K562 (cell line): ENCODE data around the gene IREB2. TPM values are rescaled to one million over a fixed set of nuclear protein-coding genes. Genes with fewer than 3 reads are reported as not detected.

Source experiments
- ATF7 ChIP-seq: fragments of 450-650 bp; IDR thresholded peaks from 2 replicates; pipeline ENCODE4 v1.7.1; 2014; ENCODE audit warnings: mild to moderate bottlenecking, moderate library complexity
- CHD2 ChIP-seq: IDR thresholded peaks from 2 replicates; pipeline ENCODE4 v1.6.1; 2011; ENCODE audit warnings: low read depth, low read length
- FOXJ2 ChIP-seq: fragments of 200-800 bp; sonication (Bioruptor generic); IDR thresholded peaks from 2 replicates; pipeline ENCODE4 v1.6.1; 2016; ENCODE audit warnings: missing genetic modification characterization, missing compliant biosample characterization
- HMGN3 ChIP-seq: IDR thresholded peaks from 2 replicates; pipeline ENCODE4 v1.6.1; 2011; ENCODE audit warnings: borderline replicate concordance, low read depth, mild to moderate bottlenecking, mixed read lengths, low read length; ENCODE audit not compliant: insufficient read length; ENCODE audit errors: extremely low read depth
- L3MBTL2 ChIP-seq: fragments of 450-650 bp; IDR thresholded peaks from 2 replicates; pipeline ENCODE4 v1.6.1; 2016; ENCODE audit warnings: mild to moderate bottlenecking, moderate library complexity
- NFIC ChIP-seq: fragments of 450-650 bp; IDR thresholded peaks from 2 replicates; pipeline ENCODE4 v1.6.1; 2017; ENCODE audit warnings: mild to moderate bottlenecking, inconsistent platforms
- NFYB ChIP-seq: IDR thresholded peaks from 2 replicates; pipeline ENCODE4 v1.6.1; 2011; ENCODE audit warnings: mild to moderate bottlenecking, moderate library complexity; ENCODE audit not compliant: insufficient read length; ENCODE audit errors: extremely low read depth
- RB1 ChIP-seq: fragments of 450-650 bp; IDR thresholded peaks from 2 replicates; pipeline ENCODE4 v1.6.1; 2017; ENCODE audit warnings: low read depth, mild to moderate bottlenecking
- RNF2 ChIP-seq: sonication (generic); IDR thresholded peaks from 2 replicates; pipeline ENCODE4 v1.6.1; 2016
- TAF15 ChIP-seq: fragments of 200-400 bp; formaldehyde crosslinking; IDR thresholded peaks from 2 replicates; pipeline ENCODE4 v1.6.1; 2017; ENCODE audit warnings: mild to moderate bottlenecking, low read depth, low read length, moderate library complexity
- XRCC4 ChIP-seq: IDR thresholded peaks from one replicate; pipeline ENCODE4 v1.6.1; 2011; ENCODE audit not compliant: insufficient read depth, insufficient read length; ENCODE audit errors: extremely low read depth
- ZFP30 ChIP-seq: fragments of 250-450 bp; sonication (Bioruptor Pico); IDR thresholded peaks from 2 replicates; pipeline ENCODE4 v1.8.0; 2022; ENCODE audit warnings: moderate library complexity, mild to moderate bottlenecking, inconsistent platforms, borderline replicate concordance
- ZNF12 ChIP-seq: sonication (generic); formaldehyde crosslinking; IDR thresholded peaks from 2 replicates; pipeline ENCODE4 v1.4.0; 2020; ENCODE audit warnings: mild to moderate bottlenecking, missing genetic modification reagents
- ZNF121 ChIP-seq: sonication (generic); formaldehyde crosslinking; conservative IDR thresholded peaks from 2 replicates; pipeline ENCODE4 v1.8.0; 2022; ENCODE audit warnings: missing genetic modification reagents
- ZNF75A ChIP-seq: fragments of 450-650 bp; formaldehyde crosslinking; IDR thresholded peaks from 2 replicates; pipeline ENCODE4 v1.4.0; 2020; ENCODE audit warnings: mild to moderate bottlenecking
- polyA plus RNA-seq, 8 experiments: library from polyadenylated mRNA; depleted of rRNA in 4 of 8; stranded (reverse) in 5 of 8; unstranded in 3 of 8; fragments of >200 nt; fragmentation: Nextera tagmentation in 2 of 8; fragmentation: Illumina TruSeq in 1 of 8; extraction: Ambion mirVana in 2 of 8; extraction: Trizol in 1 of 8; gene quantifications; 2 replicates each; pipeline versions ENCODE4 v1.2.1 to v1.2.3, GENCODE V29; 2011 to 2014; ENCODE audit warnings: inconsistent platforms in 1 of 8, missing spikeins in 1 of 8
- total RNA-seq, 7 experiments: library from RNA; depleted of rRNA in 6 of 7; stranded (reverse); fragments of >200 nt in 6 of 7; fragmentation: Illumina TruSeq in 2 of 7; extraction: Trizol in 2 of 7; gene quantifications; 2 replicates each; pipeline versions ENCODE4 v1.2.1 to v1.2.3, GENCODE V29; 2011 to 2021; ENCODE audit warnings: low replicate concordance in 1 of 7
- TF ChIP-seq, protein P1 (sequence below): fragments of 450-650 bp; formaldehyde crosslinking; IDR thresholded peaks from 2 replicates; pipeline ENCODE4 v1.4.0; 2020; ENCODE audit warnings: mild to moderate bottlenecking, mixed read lengths
- TF ChIP-seq, protein P2 (sequence below), 2 experiments: IDR thresholded peaks in 1 of 2; conservative IDR thresholded peaks in 1 of 2; 2 replicates each; pipeline ENCODE4 v1.6.1; 2016; ENCODE audit warnings: low read depth in 2 of 2, mild to moderate bottlenecking in 1 of 2, missing compliant biosample characterization in 1 of 2, missing genetic modification characterization in 1 of 2, moderate library complexity in 1 of 2
- TF ChIP-seq, protein P3 (sequence below): fragments of 200-800 bp; sonication (Bioruptor generic); IDR thresholded peaks from 2 replicates; pipeline ENCODE4 v1.6.1; 2017; ENCODE audit warnings: missing genetic modification characterization, missing compliant biosample characterization
- TF ChIP-seq, protein P4 (sequence below): fragments of 450-650 bp; IDR thresholded peaks from 2 replicates; pipeline ENCODE4 v1.6.1; 2016
- TF ChIP-seq, protein P5 (sequence below): fragments of 250-450 bp; sonication (Bioruptor Pico); IDR thresholded peaks from 2 replicates; pipeline ENCODE4 v1.9.0; 2021; ENCODE audit warnings: mild to moderate bottlenecking

Gene IREB2
- total and polyA plus RNA-seq, 9 of the 15 experiments (the other 6 are each of a cell fraction or from before 2014, with no cell fraction given), result 16.8 to 61.7 (median 34.0) TPM

DNA sequence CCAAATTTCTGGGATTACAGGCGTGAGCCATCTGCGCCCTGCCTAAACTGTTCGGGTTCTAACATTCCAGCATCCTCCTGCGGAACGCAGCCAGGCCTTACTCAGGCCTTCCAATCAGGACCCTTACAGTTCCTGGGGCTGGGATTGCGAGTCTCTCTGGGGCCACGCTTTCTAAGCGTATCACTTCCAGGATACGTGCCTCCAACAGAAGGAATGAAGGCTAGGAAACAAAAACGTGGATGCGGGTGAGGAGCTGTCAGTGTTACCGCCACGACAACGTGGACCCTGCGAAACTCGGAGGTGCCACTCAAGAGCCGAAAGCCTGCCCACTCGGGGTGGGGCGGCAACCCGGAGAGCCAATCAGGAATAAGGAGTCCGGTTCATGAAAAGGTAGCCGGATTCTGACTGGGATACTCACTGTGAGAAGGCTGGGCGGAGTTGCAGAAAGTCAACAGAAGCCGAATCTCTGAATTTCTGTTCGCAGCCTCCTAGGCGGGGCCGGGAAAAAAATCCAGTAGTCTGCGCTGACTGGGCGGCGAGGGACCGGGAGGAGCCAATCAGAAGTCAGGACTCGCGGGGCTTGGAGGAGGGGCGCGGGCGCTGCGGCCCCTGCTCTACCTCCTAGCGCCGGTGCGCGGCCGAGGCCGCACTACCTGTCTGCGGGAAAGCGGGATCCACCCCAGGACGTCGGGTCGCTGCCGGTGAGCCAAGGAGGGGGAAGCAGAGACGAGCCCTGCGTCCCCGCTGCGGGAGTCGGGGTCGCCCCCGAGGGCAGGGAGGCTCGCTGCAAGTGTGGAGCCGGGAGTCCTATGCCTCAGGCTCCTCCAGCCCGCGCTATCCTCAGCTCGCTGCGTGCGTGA lies 69.2 kb downstream of the IREB2 start, which contains the start of gene HYKK (continued):
- no peak for TF ChIP-seq XRCC4
- TF ChIP-seq ZNF121 (CRISPR knock-in tag), result no peak
- TF ChIP-seq FOXJ2 (tag), result no peak
- TF ChIP-seq, protein P1, sequence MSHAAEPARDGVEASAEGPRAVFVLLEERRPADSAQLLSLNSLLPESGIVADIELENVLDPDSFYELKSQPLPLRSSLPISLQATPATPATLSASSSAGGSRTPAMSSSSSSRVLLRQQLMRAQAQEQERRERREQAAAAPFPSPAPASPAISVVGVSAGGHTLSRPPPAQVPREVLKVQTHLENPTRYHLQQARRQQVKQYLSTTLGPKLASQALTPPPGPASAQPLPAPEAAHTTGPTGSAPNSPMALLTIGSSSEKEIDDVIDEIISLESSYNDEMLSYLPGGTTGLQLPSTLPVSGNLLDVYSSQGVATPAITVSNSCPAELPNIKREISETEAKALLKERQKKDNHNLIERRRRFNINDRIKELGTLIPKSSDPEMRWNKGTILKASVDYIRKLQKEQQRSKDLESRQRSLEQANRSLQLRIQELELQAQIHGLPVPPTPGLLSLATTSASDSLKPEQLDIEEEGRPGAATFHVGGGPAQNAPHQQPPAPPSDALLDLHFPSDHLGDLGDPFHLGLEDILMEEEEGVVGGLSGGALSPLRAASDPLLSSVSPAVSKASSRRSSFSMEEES, result no peak
- no peak for TF ChIP-seq TAF15
- no peak for TF ChIP-seq ZNF12
- TF ChIP-seq NFIC, result peak; percentile 13; the same call in 1 of the 2 replicates
- 0 out of 2 replicates have a peak, but pooled peaks have one; percentile 20 for TF ChIP-seq ATF7
- no peak for TF ChIP-seq ZFP30 (CRISPR knock-in tag)
- no peak for TF ChIP-seq ZNF75A (CRISPR knock-in tag)
- TF ChIP-seq, protein P2, sequence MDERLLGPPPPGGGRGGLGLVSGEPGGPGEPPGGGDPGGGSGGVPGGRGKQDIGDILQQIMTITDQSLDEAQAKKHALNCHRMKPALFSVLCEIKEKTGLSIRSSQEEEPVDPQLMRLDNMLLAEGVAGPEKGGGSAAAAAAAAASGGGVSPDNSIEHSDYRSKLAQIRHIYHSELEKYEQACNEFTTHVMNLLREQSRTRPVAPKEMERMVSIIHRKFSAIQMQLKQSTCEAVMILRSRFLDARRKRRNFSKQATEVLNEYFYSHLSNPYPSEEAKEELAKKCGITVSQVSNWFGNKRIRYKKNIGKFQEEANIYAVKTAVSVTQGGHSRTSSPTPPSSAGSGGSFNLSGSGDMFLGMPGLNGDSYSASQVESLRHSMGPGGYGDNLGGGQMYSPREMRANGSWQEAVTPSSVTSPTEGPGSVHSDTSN (CRISPR knock-in tag; IDR thresholded peaks at IDR 0.05; ENCODE audit: low read depth), result peak; percentile 79
- TF ChIP-seq, protein P2 (tag; conservative IDR thresholded peaks at IDR 0.05; ENCODE audit: low read depth), result peak; percentile 93
- TF ChIP-seq CHD2, result 0 out of 2 replicates have a peak, but pooled peaks have one; percentile 18
- peak; percentile 65 for TF ChIP-seq L3MBTL2
- TF ChIP-seq, protein P3, sequence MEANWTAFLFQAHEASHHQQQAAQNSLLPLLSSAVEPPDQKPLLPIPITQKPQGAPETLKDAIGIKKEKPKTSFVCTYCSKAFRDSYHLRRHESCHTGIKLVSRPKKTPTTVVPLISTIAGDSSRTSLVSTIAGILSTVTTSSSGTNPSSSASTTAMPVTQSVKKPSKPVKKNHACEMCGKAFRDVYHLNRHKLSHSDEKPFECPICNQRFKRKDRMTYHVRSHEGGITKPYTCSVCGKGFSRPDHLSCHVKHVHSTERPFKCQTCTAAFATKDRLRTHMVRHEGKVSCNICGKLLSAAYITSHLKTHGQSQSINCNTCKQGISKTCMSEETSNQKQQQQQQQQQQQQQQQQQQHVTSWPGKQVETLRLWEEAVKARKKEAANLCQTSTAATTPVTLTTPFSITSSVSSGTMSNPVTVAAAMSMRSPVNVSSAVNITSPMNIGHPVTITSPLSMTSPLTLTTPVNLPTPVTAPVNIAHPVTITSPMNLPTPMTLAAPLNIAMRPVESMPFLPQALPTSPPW (CRISPR knock-in tag), result peak; percentile 75
- TF ChIP-seq, protein P4, sequence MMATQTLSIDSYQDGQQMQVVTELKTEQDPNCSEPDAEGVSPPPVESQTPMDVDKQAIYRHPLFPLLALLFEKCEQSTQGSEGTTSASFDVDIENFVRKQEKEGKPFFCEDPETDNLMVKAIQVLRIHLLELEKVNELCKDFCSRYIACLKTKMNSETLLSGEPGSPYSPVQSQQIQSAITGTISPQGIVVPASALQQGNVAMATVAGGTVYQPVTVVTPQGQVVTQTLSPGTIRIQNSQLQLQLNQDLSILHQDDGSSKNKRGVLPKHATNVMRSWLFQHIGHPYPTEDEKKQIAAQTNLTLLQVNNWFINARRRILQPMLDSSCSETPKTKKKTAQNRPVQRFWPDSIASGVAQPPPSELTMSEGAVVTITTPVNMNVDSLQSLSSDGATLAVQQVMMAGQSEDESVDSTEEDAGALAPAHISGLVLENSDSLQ, result peak; percentile 98
- TF ChIP-seq, protein P5, sequence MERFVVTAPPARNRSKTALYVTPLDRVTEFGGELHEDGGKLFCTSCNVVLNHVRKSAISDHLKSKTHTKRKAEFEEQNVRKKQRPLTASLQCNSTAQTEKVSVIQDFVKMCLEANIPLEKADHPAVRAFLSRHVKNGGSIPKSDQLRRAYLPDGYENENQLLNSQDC (CRISPR knock-in tag), result no peak
- TF ChIP-seq HMGN3, result peak; percentile 53
- TF ChIP-seq NFYB, result peak; percentile 31
- 0 out of 2 replicates have a peak, but pooled peaks have one; percentile 18 for TF ChIP-seq RNF2
- TF ChIP-seq RB1, result peak; percentile 83
